Nephron progenitor cell (in vitro differentiated cells): ENCODE measurements around the gene CFAP43.

Experiments used
- DNase-seq: peaks from one replicate; pipeline ENCODE4 v3.0.0; 2021
- H3K27ac Mint-ChIP-seq: 2 replicates; pipeline ENCODE4 v1.8.0; 2021; ENCODE audit warnings: mild to moderate bottlenecking, moderate library complexity, mixed read lengths
- H3K27me3 Mint-ChIP-seq: 2 replicates; pipeline ENCODE4 v1.8.0; 2021; ENCODE audit warnings: mild to moderate bottlenecking, low read depth, mixed read lengths; ENCODE audit not compliant: poor library complexity
- H3K36me3 Mint-ChIP-seq: 2 replicates; pipeline ENCODE4 v1.8.0; 2021; ENCODE audit warnings: low read depth, mixed read lengths
- H3K4me1 Mint-ChIP-seq: 2 replicates; pipeline ENCODE4 v1.8.0; 2021; ENCODE audit warnings: mixed read lengths
- H3K4me3 Mint-ChIP-seq: 2 replicates; pipeline ENCODE4 v1.8.0; 2021; ENCODE audit warnings: mild to moderate bottlenecking, moderate library complexity, mixed read lengths
- H3K9me3 Mint-ChIP-seq: 2 replicates; pipeline ENCODE4 v1.8.0; 2021; ENCODE audit warnings: mild to moderate bottlenecking, moderate library complexity, mixed read lengths
- TF ChIP-seq, protein P1 (sequence below): fragments of 200-600 bp; sonication (generic); IDR thresholded peaks from 2 replicates; pipeline ENCODE4 v1.5.0; 2021; ENCODE audit warnings: antibody characterized with exemption

The CFAP43 gene

DNA sequence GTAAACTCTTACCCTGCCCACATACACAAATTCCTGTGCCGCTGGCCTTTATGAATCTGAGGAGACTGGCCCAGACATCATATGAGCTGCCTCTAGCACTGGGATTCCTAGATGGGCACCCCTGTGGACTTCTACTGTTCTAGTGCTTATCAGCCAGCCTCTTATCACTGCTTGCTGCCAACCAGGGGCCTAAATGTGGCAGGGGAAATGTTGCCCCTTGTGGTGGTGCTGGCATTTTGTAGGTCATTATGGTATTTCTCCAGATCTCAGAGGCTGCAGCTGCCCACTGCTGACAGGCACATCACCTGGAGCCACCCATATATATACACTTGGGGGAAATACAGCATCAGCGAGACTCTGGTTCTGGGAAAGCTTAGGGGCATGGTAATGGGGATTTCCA, 104.8 kb downstream of the CFAP43 start:
- TF ChIP-seq, protein P1, sequence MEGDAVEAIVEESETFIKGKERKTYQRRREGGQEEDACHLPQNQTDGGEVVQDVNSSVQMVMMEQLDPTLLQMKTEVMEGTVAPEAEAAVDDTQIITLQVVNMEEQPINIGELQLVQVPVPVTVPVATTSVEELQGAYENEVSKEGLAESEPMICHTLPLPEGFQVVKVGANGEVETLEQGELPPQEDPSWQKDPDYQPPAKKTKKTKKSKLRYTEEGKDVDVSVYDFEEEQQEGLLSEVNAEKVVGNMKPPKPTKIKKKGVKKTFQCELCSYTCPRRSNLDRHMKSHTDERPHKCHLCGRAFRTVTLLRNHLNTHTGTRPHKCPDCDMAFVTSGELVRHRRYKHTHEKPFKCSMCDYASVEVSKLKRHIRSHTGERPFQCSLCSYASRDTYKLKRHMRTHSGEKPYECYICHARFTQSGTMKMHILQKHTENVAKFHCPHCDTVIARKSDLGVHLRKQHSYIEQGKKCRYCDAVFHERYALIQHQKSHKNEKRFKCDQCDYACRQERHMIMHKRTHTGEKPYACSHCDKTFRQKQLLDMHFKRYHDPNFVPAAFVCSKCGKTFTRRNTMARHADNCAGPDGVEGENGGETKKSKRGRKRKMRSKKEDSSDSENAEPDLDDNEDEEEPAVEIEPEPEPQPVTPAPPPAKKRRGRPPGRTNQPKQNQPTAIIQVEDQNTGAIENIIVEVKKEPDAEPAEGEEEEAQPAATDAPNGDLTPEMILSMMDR, result peak; percentile 26
- Mint-ChIP-seq H3K4me3 (no peak overlapping the region), H3K4me1 (peaks cover 19% of the 10 kb centered on the region), H3K27ac (no peak overlapping the region), H3K9me3 (no peaks in the 10 kb centered on the region), H3K36me3 (peaks cover 20% of the 10 kb centered on the region), H3K27me3 (peaks cover 7% of the 10 kb centered on the region)
- peak; percentile 6 for DNase-seq

- TF ChIP-seq, protein P1, result no peak
- peaks cover 42% of the 10 kb centered on the region for H3K4me1 Mint-ChIP-seq
- peaks cover 7% of the 10 kb centered on the region for H3K27me3 Mint-ChIP-seq
- H3K27ac Mint-ChIP-seq, result no peak overlapping the region
- H3K36me3 Mint-ChIP-seq, result peaks cover 20% of the 10 kb centered on the region
- no peak for DNase-seq
- no peaks in the 10 kb centered on the region for H3K9me3 Mint-ChIP-seq
- H3K4me3 Mint-ChIP-seq, result peak overlapping the region; percentile 86
These were observed 108.8 kb downstream of the CFAP43 start for GRCh38 chr10:104123397-104123796.

- H3K27me3 Mint-ChIP-seq, result peaks cover 7% of the 10 kb centered on the region
- H3K4me1 Mint-ChIP-seq, result peaks cover 49% of the 10 kb centered on the region
- no peaks in the 10 kb centered on the region for H3K9me3 Mint-ChIP-seq
- peak overlapping the region; percentile 86 for H3K4me3 Mint-ChIP-seq
- H3K27ac Mint-ChIP-seq, result peak overlapping the region; percentile 96
- no peak for DNase-seq
- peaks cover 20% of the 10 kb centered on the region for H3K36me3 Mint-ChIP-seq
- TF ChIP-seq, protein P1, result no peak
These were observed 109.7 kb downstream of the CFAP43 start for GRCh38 chr10:104122225-104123107.

- TF ChIP-seq, protein P1, result peak; percentile 36
- H3K27ac Mint-ChIP-seq, result peak within 1 kb of the TSS; percentile 100
- H3K4me3 Mint-ChIP-seq, result peak within 1 kb of the TSS; percentile 86
- peaks cover 4% of the 10 kb centered on the region for H3K27me3 Mint-ChIP-seq
- H3K4me1 Mint-ChIP-seq, result peaks cover 55% of the 10 kb centered on the region
- no peaks in the 10 kb centered on the region for H3K9me3 Mint-ChIP-seq
- peaks cover 20% of the 10 kb centered on the region for H3K36me3 Mint-ChIP-seq
- DNase-seq, result peak; percentile 99
These were observed 110.5 kb downstream of the CFAP43 start, which contains the start of gene SFR1 for GRCh38 chr10:104121485-104122224. SFR1 (plus strand) TSS chr10:104122171; CDS start chr10:104122184, 13 bp downstream.

- peaks cover 55% of the 10 kb centered on the region for H3K4me1 Mint-ChIP-seq
- H3K27me3 Mint-ChIP-seq, result no peaks in the 10 kb centered on the region
- H3K36me3 Mint-ChIP-seq, result peaks cover 14% of the 10 kb centered on the region
- H3K4me3 Mint-ChIP-seq, result peak overlapping the region; percentile 86
- peak; percentile 78 for DNase-seq
- no peaks in the 10 kb centered on the region for H3K9me3 Mint-ChIP-seq
- H3K27ac Mint-ChIP-seq, result peak overlapping the region; percentile 100
- TF ChIP-seq, protein P1, result no peak
These were observed 111.2 kb downstream of the CFAP43 start for GRCh38 chr10:104120903-104121484.
